PFSK-1 (cell line): ENCODE data around the gene MTPN.

Experiments used
- FOXP2 ChIP-seq: optimal IDR thresholded peaks from 2 replicates; pipeline ENCODE3; 2011; ENCODE audit warnings: borderline replicate concordance, control low read depth, inconsistent platforms; ENCODE audit not compliant: insufficient read depth; ENCODE audit errors: extremely low read length, extremely low read depth
- POLR2AphosphoS5 ChIP-seq: IDR thresholded peaks from 2 replicates; pipeline ENCODE4 v1.6.1; 2012; ENCODE audit warnings: low read depth, mild to moderate bottlenecking, control low read depth, low read length, moderate library complexity
- SIN3A ChIP-seq: IDR thresholded peaks from 2 replicates; pipeline ENCODE4 v1.6.1; 2012; ENCODE audit warnings: mild to moderate bottlenecking, low read length, moderate library complexity, borderline replicate concordance; ENCODE audit not compliant: insufficient read depth
- TAF1 ChIP-seq: IDR thresholded peaks from 2 replicates; pipeline ENCODE4 v1.6.1; 2012; ENCODE audit warnings: low read length, control low read depth, borderline replicate concordance; ENCODE audit not compliant: insufficient read depth
- TF ChIP-seq, protein P1 (sequence below), 2 experiments: IDR thresholded peaks; 2 replicates each; pipeline versions ENCODE4 v1.6.1 to v1.8.0; 2011 to 2012; ENCODE audit warnings: low read depth in 2 of 2, low read length in 2 of 2, control low read depth in 1 of 2, inconsistent platforms in 1 of 2, mild to moderate bottlenecking in 1 of 2, moderate library complexity in 1 of 2; ENCODE audit not compliant: insufficient read depth in 1 of 2

Gene MTPN

DNA sequence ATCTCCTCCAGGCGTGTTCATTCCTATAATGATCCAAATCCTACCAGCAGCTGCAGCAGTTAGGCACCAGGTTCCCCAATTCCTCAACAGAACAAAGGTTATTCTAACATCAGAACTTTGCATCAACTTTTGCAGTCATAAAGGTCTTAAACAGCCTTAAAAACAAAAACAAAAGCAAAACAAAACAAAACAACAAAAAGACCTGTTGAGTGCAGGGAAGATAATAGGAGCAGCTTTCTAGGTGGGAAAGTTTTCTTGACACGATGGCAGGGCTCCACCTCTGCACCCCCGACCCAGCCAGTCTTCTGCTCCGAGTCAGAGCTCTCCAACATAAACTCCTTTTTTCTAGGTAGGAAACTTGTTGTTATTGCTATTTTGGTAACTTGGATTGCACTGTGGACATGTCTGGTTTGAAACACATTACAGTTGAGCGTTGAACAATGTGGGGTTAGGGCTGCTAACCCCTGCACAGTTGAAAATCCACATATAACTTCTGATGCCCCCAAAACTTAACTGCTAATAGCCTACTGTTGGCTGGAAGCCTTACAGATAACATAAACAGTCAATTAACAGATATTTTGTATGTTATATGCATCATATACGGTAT is 77.6 kb downstream of the MTPN start:
- TF ChIP-seq SIN3A (no peak), POLR2AphosphoS5 (no peak), FOXP2 (no peak), TAF1 (no peak)
- TF ChIP-seq, protein P1, sequence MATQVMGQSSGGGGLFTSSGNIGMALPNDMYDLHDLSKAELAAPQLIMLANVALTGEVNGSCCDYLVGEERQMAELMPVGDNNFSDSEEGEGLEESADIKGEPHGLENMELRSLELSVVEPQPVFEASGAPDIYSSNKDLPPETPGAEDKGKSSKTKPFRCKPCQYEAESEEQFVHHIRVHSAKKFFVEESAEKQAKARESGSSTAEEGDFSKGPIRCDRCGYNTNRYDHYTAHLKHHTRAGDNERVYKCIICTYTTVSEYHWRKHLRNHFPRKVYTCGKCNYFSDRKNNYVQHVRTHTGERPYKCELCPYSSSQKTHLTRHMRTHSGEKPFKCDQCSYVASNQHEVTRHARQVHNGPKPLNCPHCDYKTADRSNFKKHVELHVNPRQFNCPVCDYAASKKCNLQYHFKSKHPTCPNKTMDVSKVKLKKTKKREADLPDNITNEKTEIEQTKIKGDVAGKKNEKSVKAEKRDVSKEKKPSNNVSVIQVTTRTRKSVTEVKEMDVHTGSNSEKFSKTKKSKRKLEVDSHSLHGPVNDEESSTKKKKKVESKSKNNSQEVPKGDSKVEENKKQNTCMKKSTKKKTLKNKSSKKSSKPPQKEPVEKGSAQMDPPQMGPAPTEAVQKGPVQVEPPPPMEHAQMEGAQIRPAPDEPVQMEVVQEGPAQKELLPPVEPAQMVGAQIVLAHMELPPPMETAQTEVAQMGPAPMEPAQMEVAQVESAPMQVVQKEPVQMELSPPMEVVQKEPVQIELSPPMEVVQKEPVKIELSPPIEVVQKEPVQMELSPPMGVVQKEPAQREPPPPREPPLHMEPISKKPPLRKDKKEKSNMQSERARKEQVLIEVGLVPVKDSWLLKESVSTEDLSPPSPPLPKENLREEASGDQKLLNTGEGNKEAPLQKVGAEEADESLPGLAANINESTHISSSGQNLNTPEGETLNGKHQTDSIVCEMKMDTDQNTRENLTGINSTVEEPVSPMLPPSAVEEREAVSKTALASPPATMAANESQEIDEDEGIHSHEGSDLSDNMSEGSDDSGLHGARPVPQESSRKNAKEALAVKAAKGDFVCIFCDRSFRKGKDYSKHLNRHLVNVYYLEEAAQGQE (IDR thresholded peaks at IDR 0.05; ENCODE audit: insufficient read depth in 1 of 2, low read depth in 2 of 2, low read length in 2 of 2) = no peak

DNA sequence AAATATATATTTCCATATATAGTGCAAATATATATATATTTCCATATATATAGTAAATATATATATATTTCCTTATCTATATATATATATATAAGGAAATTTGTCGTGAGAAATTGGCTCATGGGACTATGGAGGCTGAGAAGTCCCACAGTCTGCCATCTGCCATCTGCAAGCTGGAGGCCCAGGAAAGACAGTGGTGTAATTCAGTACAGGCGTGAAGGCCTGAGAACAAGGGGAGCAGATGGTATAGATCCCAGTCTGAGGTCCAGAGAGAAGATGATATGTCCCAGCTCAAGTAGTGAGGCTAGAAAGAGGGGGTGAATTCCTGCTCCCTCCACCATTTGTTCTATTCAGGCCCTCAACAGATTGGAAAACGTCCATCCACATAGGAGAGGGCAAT is 78.9 kb downstream of the MTPN start:
- no peak for TF ChIP-seq SIN3A
- TF ChIP-seq POLR2AphosphoS5 = no peak
- TF ChIP-seq FOXP2 = no peak
- TF ChIP-seq, protein P1 (IDR thresholded peaks at IDR 0.05; ENCODE audit: insufficient read depth in 1 of 2, low read depth in 2 of 2, low read length in 2 of 2) = no peak

DNA sequence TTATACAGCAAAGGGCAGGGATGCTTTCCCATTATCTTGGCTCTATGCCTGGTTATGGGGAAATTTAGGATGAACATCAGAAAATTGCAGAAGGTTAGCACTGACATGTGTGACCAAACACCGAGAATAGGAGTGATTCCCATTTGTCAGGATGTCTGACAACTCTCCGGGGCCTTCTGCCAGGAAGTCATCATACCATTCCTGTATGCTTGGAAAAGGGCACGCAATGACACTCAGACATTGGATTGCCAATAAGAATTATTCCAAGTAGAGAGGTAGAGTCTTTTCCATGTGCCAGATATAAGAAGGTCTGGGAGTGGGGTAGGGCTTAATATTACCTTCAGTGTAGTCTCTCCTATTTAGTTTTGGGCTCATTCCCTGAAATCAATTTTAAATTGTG is 82.3 kb downstream of the MTPN start:
- TF ChIP-seq POLR2AphosphoS5 (no peak), SIN3A (no peak), TAF1 (no peak), FOXP2 (no peak)
- TF ChIP-seq, protein P1 (IDR thresholded peaks at IDR 0.05; ENCODE audit: insufficient read depth in 1 of 2, low read depth in 2 of 2, low read length in 2 of 2) = no peak

DNA sequence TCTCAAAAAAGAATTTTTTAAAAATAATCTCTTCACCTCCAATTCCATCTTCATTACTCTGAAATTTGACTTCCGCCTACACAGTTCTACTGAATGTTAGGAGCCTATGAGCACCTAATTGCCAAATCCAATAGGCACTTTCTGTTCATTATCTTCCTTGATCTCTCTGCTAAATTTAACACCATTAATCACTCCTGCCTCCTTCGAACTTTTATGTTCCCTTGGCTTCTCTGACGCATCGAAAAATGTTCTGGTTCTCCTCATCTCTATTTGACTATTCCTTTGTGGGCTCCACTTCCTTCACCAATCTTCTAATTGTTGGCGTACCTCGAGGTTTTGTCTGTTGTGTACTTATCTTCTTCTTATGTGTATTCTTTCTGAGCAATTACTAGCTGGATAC is 87.3 kb downstream of the MTPN start:
- TF ChIP-seq POLR2AphosphoS5 = no peak
- no peak for TF ChIP-seq FOXP2
- TF ChIP-seq SIN3A = no peak
- no peak for TF ChIP-seq TAF1
- TF ChIP-seq, protein P1 (IDR thresholded peaks at IDR 0.05; ENCODE audit: insufficient read depth in 1 of 2, low read depth in 2 of 2, low read length in 2 of 2) = no peak

DNA sequence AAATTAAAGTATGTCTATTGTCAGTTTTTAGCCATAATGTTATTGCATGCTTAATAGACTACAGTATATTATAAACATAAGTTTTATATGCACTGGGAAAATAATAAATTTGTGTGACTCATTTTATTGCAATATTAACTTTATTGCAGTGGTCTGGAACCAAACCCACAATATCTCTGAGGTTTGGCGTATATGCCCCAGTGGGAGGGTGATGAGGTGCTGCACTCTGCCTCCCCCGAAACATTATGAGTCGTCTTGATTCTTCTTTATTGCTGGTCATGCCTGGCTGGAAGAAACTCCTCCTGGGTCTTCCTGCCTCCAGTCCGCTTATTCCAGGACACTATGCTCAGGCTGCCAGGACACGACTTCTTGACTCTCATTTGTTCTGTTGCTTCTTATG is 88.4 kb downstream of the MTPN start:
- no peak for TF ChIP-seq SIN3A
- no peak for TF ChIP-seq TAF1
- TF ChIP-seq FOXP2 = no peak
- TF ChIP-seq, protein P1 (IDR thresholded peaks at IDR 0.05; ENCODE audit: insufficient read depth in 1 of 2, low read depth in 2 of 2, low read length in 2 of 2) = no peak
- TF ChIP-seq POLR2AphosphoS5 = no peak
